HepG2 (cell line): ENCODE data around the gene SLFN12L.

Experiments used
- CEBPB ChIP-seq: IDR thresholded peaks from 2 replicates; pipeline ENCODE4 v1.6.1; 2011; ENCODE audit warnings: low read depth, low read length, improper control_type of control experiment, borderline replicate concordance
- GABPA ChIP-seq, 2 experiments: IDR thresholded peaks; 2 replicates each; pipeline ENCODE4 v1.6.1; 2011 to 2016; ENCODE audit warnings: low read depth in 2 of 2, low read length in 1 of 2, missing biosample characterization in 1 of 2, missing genetic modification characterization in 1 of 2
- HDAC1 ChIP-seq: sonication (generic); formaldehyde crosslinking; IDR thresholded peaks from 2 replicates; pipeline ENCODE4 v1.5.1; 2020; ENCODE audit warnings: mild to moderate bottlenecking, missing genetic modification reagents
- NBN ChIP-seq: fragments of 450-650 bp; conservative IDR thresholded peaks from 2 replicates; pipeline ENCODE4 v1.6.1; 2017
- RXRB ChIP-seq: IDR thresholded peaks from 2 replicates; pipeline ENCODE4 v1.6.1; 2016; ENCODE audit warnings: borderline replicate concordance, missing genetic modification reagents, missing compliant biosample characterization
- SAFB2 ChIP-seq: sonication (generic); formaldehyde crosslinking; IDR thresholded peaks from 2 replicates; pipeline ENCODE4 v1.5.1; 2020; ENCODE audit warnings: missing genetic modification reagents, low read depth, mild to moderate bottlenecking, borderline replicate concordance
- TBP ChIP-seq: sonication (generic); formaldehyde crosslinking; IDR thresholded peaks from 2 replicates; pipeline ENCODE4 v1.5.0; 2020; ENCODE audit warnings: missing genetic modification reagents
- TEAD3 ChIP-seq: optimal IDR thresholded peaks from 2 replicates; pipeline ENCODE3; 2016; ENCODE audit warnings: borderline replicate concordance
- YY1 ChIP-seq: IDR thresholded peaks from 2 replicates; pipeline ENCODE4 v1.6.1; 2011; ENCODE audit warnings: low read length, low read depth, moderate library complexity, mild to moderate bottlenecking; ENCODE audit not compliant: insufficient read depth, insufficient replicate concordance
- ZNF629 ChIP-seq: sonication (generic); formaldehyde crosslinking; conservative IDR thresholded peaks from 2 replicates; pipeline ENCODE4 v1.5.0; 2020; ENCODE audit warnings: missing genetic modification reagents
- ZNF773 ChIP-seq: sonication (generic); formaldehyde crosslinking; IDR thresholded peaks from 2 replicates; pipeline ENCODE4 v1.4.0; 2020; ENCODE audit warnings: missing genetic modification reagents, borderline replicate concordance
- TF ChIP-seq, protein P1 (sequence below): sonication (generic); formaldehyde crosslinking; IDR thresholded peaks from 2 replicates; pipeline ENCODE4 v1.5.0; 2020; ENCODE audit warnings: mild to moderate bottlenecking, missing genetic modification reagents, moderate library complexity
- TF ChIP-seq, protein P2 (sequence below): sonication (generic); formaldehyde crosslinking; IDR thresholded peaks from 2 replicates; pipeline ENCODE4 v1.9.0; 2022; ENCODE audit warnings: low read depth, missing genetic modification reagents

- TF ChIP-seq, protein P1, sequence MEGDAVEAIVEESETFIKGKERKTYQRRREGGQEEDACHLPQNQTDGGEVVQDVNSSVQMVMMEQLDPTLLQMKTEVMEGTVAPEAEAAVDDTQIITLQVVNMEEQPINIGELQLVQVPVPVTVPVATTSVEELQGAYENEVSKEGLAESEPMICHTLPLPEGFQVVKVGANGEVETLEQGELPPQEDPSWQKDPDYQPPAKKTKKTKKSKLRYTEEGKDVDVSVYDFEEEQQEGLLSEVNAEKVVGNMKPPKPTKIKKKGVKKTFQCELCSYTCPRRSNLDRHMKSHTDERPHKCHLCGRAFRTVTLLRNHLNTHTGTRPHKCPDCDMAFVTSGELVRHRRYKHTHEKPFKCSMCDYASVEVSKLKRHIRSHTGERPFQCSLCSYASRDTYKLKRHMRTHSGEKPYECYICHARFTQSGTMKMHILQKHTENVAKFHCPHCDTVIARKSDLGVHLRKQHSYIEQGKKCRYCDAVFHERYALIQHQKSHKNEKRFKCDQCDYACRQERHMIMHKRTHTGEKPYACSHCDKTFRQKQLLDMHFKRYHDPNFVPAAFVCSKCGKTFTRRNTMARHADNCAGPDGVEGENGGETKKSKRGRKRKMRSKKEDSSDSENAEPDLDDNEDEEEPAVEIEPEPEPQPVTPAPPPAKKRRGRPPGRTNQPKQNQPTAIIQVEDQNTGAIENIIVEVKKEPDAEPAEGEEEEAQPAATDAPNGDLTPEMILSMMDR (CRISPR knock-in tag) = no peak
- TF ChIP-seq RXRB (CRISPR knock-in tag) (no peak), GABPA (IDR thresholded peaks at IDR 0.05; ENCODE audit: low read depth, low read length) (no peak), GABPA (CRISPR knock-in tag; IDR thresholded peaks at IDR 0.05; ENCODE audit: low read depth) (no peak), CEBPB (no peak), YY1 (no peak), TEAD3 (CRISPR knock-in tag) (no peak), ZNF773 (CRISPR knock-in tag) (no peak), HDAC1 (CRISPR knock-in tag) (no peak), NBN (no peak), TBP (CRISPR knock-in tag) (no peak), ZNF629 (CRISPR knock-in tag) (no peak), SAFB2 (CRISPR knock-in tag) (no peak)
- TF ChIP-seq, protein P2, sequence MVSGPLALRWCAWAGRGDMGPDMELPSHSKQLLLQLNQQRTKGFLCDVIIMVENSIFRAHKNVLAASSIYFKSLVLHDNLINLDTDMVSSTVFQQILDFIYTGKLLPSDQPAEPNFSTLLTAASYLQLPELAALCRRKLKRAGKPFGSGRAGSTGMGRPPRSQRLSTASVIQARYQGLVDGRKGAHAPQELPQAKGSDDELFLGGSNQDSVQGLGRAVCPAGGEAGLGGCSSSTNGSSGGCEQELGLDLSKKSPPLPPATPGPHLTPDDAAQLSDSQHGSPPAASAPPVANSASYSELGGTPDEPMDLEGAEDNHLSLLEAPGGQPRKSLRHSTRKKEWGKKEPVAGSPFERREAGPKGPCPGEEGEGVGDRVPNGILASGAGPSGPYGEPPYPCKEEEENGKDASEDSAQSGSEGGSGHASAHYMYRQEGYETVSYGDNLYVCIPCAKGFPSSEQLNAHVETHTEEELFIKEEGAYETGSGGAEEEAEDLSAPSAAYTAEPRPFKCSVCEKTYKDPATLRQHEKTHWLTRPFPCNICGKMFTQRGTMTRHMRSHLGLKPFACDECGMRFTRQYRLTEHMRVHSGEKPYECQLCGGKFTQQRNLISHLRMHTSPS (CRISPR knock-in tag) = no peak
Observed at GRCh38 chr17:35498448-35499178, 38.9 kb downstream of the SLFN12L start.
